Measurements from ENCODE around the gene PIGQ.

The PIGQ gene

DNA sequence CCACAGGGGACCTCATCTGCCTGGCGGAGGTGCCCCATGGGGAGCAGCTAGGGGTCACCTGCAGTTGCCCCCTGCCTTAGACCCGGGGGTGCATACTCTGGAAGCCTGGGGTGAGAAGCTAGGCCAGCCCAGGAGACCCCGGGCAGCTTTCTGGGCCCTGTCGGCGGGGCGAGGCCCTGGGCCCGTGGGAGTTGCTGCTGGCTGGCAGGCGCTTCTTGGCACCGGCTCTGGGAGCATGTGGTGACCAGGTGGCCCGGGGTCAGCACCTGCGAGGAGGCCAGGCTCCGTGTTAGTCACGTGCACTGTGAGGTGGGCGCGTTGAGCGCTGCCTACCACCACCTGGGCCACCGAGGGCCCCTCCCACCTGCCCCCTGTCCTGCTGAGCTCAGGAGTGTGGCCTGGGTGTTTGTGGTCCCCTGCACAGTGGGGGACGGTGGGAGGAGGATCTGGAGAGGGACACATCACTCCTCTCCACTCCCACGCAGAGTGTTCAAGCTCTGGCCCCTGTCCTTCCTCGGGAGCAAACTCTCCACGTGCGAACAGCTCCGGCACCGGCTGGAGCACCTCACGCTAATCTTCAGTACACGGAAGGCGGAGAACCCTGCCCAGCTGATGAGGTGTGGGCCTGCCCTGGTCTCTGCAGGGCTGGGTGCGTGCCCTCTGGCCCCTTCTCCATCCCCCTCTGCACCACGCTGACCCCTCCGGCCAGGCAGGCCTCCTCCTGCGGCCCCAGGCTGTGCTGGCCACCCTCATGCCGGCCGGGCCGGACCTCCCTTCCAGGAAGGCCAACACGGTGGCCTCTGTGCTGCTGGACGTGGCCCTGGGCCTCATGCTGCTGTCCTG, 5.8 kb downstream of the PIGQ start:
- TF ChIP-seq, protein P1, sequence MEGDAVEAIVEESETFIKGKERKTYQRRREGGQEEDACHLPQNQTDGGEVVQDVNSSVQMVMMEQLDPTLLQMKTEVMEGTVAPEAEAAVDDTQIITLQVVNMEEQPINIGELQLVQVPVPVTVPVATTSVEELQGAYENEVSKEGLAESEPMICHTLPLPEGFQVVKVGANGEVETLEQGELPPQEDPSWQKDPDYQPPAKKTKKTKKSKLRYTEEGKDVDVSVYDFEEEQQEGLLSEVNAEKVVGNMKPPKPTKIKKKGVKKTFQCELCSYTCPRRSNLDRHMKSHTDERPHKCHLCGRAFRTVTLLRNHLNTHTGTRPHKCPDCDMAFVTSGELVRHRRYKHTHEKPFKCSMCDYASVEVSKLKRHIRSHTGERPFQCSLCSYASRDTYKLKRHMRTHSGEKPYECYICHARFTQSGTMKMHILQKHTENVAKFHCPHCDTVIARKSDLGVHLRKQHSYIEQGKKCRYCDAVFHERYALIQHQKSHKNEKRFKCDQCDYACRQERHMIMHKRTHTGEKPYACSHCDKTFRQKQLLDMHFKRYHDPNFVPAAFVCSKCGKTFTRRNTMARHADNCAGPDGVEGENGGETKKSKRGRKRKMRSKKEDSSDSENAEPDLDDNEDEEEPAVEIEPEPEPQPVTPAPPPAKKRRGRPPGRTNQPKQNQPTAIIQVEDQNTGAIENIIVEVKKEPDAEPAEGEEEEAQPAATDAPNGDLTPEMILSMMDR (IDR thresholded peaks at IDR 0.05; ENCODE audit: control insufficient read depth, extremely low read depth, insufficient read depth) = no peak
- H3K4me3 ChIP-seq (ENCODE audit: low read depth, low read length) = no peak overlapping the region

DNA sequence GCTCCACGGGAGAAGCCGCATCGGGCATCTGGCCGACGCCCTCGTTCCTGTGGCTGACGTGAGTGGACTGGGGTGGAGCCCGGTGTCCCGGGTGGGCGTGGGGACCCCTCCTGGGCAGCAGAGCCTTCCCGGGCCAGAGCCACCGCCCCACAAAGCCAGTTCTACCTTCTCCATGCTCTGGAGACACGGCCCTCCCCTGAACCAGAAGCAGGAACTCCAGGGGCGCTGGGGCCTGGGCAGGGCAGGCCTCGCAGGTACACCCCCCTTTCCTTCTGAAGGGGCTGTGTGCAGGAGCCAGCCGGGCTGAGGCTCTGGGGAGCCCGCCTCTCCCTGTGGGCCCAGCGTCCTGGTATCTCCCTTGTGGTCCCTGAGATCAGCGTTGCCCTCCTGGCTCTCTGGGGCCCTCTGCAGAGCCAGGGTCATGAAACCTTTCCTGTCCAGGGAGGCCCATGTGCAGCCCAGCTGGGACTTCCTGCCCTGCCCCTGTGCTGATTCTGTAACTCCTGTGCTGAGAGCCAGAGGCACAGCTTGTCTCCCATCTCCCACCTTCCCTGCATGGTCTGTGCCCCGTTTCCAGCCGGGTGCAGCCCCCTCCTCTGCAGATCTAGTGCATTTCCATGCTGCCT, 6.5 kb downstream of the PIGQ start:
- no peak for DNase-seq (ENCODE audit: low read depth)
- no peak overlapping the region for H3K4me3 ChIP-seq (ENCODE audit: low read depth, low read length)
- TF ChIP-seq, protein P1 (IDR thresholded peaks at IDR 0.05; ENCODE audit: control insufficient read depth, extremely low read depth, insufficient read depth) = no peak

More for the DNA sequence above, 5.8 kb downstream of the PIGQ start:
- no peak for DNase-seq (ENCODE audit: low read depth)

DNA sequence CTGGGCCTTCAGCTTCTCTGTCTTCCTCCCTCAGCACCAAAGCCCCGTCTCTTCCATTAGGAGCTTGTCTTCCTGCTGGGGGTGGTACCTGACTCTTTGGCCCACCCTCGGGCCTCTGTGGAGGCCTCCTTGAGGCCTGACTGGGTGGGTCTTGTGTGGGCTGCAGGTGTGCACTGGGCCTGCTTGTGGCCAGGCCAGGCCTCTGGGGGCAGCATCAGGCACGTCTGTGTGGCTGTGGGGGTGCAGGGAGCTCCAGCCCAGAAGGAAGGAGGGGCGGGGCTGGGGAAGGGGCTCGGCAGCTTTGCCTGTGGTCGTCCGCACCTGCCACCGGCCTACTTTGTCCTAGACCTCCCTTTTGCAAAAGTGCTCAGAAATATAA, 7.0 kb downstream of the PIGQ start:
- TF ChIP-seq, protein P1 (IDR thresholded peaks at IDR 0.05; ENCODE audit: control insufficient read depth, extremely low read depth, insufficient read depth) = no peak
- DNase-seq (ENCODE audit: low read depth) = no peak
- no peak overlapping the region for H3K4me3 ChIP-seq (ENCODE audit: low read depth, low read length)

DNA sequence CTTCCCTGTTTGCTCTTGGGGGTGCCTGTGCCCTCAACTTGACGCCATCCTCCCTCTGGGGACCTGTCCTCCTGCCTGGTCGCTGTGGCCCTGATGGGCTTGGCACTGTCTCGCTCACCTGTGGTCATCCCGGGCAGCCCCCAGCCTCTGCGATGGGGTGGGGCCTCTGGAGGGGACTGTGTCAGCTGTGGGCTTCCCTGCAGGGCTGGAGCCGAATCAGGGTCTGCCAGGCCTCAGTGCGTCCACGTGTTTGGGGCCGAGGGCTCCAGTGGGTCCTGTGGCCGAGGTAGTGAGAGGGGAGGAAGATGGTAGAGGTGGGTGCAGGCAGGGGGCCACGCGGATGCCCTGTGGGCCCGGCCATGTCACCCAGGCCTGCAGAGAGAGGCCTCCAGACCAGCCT, 8.0 kb downstream of the PIGQ start:
- no peak overlapping the region for H3K4me3 ChIP-seq (ENCODE audit: low read depth, low read length)
- DNase-seq (ENCODE audit: low read depth) = no peak
- TF ChIP-seq, protein P1 (IDR thresholded peaks at IDR 0.05; ENCODE audit: control insufficient read depth, extremely low read depth, insufficient read depth) = no peak

DNA sequence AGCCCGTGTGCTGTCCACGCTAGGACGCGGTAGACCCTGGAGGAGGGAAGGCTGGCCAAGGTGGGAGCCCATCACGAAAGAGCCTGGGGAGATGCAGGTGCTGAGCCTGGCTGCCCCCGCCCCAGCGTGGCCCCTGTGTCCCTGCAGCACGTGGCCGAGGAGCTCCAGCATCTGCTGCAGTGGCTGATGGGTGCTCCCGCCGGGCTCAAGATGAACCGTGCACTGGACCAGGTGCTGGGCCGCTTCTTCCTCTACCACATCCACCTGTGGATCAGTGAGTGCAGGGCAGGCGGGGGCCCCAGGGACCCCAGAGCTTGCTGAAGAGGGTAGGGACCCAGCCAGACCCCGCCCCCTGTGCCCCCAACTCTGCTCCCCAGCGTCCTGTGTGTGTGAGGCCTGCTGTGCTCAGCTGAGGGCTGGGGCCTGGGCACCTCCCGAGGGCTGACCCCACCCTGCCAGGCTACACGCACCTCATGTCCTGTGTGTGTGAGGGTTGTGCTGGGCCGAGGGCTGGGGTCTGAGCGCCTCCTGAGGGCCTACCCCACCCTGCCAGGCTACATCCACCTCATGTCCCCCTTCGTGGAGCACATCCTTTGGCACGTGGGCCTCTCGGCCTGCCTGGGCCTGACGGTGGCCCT, 8.6 kb downstream of the PIGQ start:
- DNase-seq (ENCODE audit: low read depth) = no peak
- H3K4me3 ChIP-seq (ENCODE audit: low read depth, low read length) = no peak overlapping the region
- TF ChIP-seq, protein P1 (IDR thresholded peaks at IDR 0.05; ENCODE audit: control insufficient read depth, extremely low read depth, insufficient read depth) = no peak

DNA sequence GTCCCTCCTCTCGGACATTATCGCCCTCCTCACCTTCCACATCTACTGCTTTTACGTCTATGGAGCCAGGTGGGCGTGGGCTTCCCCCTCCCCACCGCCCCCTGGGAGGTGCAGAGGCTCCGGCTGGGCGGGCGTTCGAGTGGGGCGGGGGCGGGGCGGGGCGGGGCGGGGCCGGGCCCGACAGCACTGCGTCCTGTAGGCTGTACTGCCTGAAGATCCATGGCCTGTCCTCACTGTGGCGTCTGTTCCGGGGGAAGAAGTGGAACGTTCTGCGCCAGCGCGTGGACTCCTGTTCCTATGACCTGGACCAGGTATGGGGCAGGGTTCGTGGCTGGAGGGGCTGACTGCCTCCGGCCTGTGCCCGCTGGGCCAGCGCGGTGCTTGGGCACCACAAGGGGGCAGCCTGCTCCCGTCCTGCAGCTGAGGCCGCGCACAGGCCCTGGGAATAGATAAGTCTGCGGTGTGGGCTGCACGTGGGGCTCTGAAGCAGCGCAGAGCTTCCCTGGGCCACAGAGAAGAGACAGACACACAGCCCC, 9.2 kb downstream of the PIGQ start:
- peak overlapping the region; percentile 31 for H3K4me3 ChIP-seq (ENCODE audit: low read depth, low read length)
- TF ChIP-seq, protein P1 (IDR thresholded peaks at IDR 0.05; ENCODE audit: control insufficient read depth, extremely low read depth, insufficient read depth) = peak; percentile 99
- no peak for DNase-seq (ENCODE audit: low read depth)

All from LNCaP clone FGC (cell line).